Urinary bladder (tissue), 4 donors: ENCODE data around the gene VWA7. TPM values are rescaled to one million over a fixed set of nuclear protein-coding genes. Genes with fewer than 3 reads are reported as not detected.

Experiments
- DNase-seq: peaks from one replicate; pipeline ENCODE4 v3.0.0-alpha.2; 2015; ENCODE audit errors: extremely low spot score
- H3K27ac ChIP-seq: one replicate; pipeline ENCODE4 v1.5.1; 2013; ENCODE audit warnings: low read depth, mild to moderate bottlenecking, moderate library complexity
- H3K36me3 ChIP-seq: one replicate; pipeline ENCODE4 v1.6.1; 2013; ENCODE audit warnings: mild to moderate bottlenecking, moderate library complexity; ENCODE audit not compliant: insufficient read depth
- H3K4me1 ChIP-seq: one replicate; pipeline ENCODE4 v1.6.1; 2013; ENCODE audit warnings: mild to moderate bottlenecking, moderate library complexity; ENCODE audit not compliant: insufficient read depth
- H3K4me3 ChIP-seq: one replicate; pipeline ENCODE4 v1.5.1; 2013; ENCODE audit warnings: low read depth, low read length
- WGBS: extraction: QIAGEN DNeasy Blood & Tissue Kit; methylation state at CpG from one replicate; pipeline ENCODE4 v1.1.7; 2013; 5-methylcytosine and 5-hydroxymethylcytosine counted together
- polyA plus RNA-seq: library from polyadenylated mRNA; stranded (reverse); fragments of 200-250 nt; gene quantifications from one replicate; pipeline ENCODE4 v1.2.3, GENCODE V29; 2013
- total RNA-seq: library from RNA; depleted of rRNA; stranded (reverse); fragments of >200 nt; gene quantifications from one replicate; pipeline ENCODE4 v1.2.3, GENCODE V29; 2014
- donor health status: healthy with polysubstance abuse.
- donor health status: healthy.

The VWA7 gene
- total and polyA plus RNA-seq, 2 donors: 0.39 to 0.42 TPM

- DNase-seq: no peak
- H3K36me3 ChIP-seq: no peaks in the 10 kb centered on the region
- no peak overlapping the region for H3K27ac ChIP-seq
- no peak overlapping the region for H3K4me3 ChIP-seq
- H3K4me1 ChIP-seq: no peaks in the 10 kb centered on the region
- 88% methylated on average over 9 of the region's 9 CpGs for WGBS
Measured at GRCh38 chr6:31765559-31765909, 11.6 kb downstream of the VWA7 start.

GRCh38 chr6:31764198-31764597, 12.9 kb downstream of the VWA7 start:
- H3K4me3 ChIP-seq: no peak overlapping the region
- no peak for DNase-seq
- WGBS: 66% methylated on average over 4 of the region's 4 CpGs
- no peak overlapping the region for H3K27ac ChIP-seq
- no peaks in the 10 kb centered on the region for H3K36me3 ChIP-seq
- no peaks in the 10 kb centered on the region for H3K4me1 ChIP-seq

GRCh38 chr6:31763619-31763940, 13.5 kb downstream of the VWA7 start:
- no peak overlapping the region for H3K4me3 ChIP-seq
- no peak overlapping the region for H3K27ac ChIP-seq
- H3K36me3 ChIP-seq: no peaks in the 10 kb centered on the region
- H3K4me1 ChIP-seq: no peaks in the 10 kb centered on the region
- no peak for DNase-seq
- WGBS: 14% methylated on average over 1 of the region's 1 CpG

DNA sequence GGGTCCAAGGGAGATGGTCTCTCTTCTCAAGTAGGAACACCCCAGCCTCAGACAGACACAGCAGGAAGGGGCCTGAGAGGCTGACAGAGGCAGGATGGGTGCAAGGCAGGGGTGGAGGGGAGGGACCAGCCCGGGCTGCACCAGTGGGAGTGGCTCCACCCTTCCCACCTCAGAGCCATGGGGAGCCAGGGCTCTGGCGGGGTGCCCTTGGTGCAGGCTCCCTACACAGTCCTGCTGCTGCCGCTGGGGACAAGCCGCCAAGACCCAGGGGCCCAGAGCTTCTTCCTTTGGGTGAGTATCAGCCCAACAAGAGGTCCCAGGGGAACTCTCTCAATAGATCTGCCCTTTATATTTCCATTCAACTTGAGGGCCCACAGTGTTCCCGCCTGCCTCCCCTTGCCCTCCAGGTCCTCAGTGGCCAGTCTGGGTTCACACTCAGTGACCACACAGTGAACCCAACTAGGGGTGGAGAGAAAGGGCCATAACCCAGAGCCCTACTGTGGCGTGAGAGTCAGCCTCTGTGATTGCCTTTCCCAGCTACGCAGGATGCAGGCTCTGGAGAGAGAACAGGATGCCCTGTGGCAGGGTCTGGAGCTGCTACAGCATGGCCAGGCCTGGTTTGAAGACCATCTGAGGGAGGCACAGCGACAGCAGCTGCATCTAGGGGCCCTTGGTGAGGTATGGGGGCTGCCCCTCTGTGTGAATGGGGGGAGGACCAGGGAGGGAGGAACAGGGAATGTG, 14.1 kb downstream of the VWA7 start:
- Histone ChIP-seq H3K4me1 (no peaks in the 10 kb centered on the region), H3K27ac (no peak overlapping the region), H3K4me3 (no peak overlapping the region), H3K36me3 (no peaks in the 10 kb centered on the region)
- no peak for DNase-seq
- WGBS: 67% methylated on average over 8 of the region's 8 CpGs

DNA sequence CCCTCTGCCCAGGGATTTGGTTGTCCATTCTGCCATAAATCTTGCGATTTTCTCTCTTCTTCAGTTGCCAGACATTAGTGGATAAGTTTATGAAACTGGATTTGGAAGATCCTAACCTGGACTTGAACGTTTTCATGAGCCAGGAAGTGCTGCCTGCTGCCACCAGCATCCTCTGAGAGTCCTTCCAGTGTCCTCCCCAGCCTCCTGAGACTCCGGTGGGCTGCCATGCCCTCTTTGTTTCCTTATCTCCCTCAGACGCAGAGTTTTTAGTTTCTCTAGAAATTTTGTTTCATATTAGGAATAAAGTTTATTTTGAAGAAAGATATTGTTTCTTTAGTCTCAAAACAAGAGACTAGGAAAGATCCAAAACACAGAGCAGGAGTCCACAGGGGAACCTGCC, 14.8 kb downstream of the VWA7 start, which contains the start of gene SAPCD1:
TSS of gene SAPCD1 (plus strand) at position 301 of the 400 bp plus-strand sequence. CDS start 399 bp downstream, outside the sequence.
- Histone ChIP-seq H3K27ac (no peak within 1 kb of the TSS), H3K4me3 (no peak within 1 kb of the TSS), H3K4me1 (no peaks in the 10 kb centered on the region), H3K36me3 (no peaks in the 10 kb centered on the region)
- DNase-seq: no peak
- WGBS: 70% methylated on average over 4 of the region's 4 CpGs

DNA sequence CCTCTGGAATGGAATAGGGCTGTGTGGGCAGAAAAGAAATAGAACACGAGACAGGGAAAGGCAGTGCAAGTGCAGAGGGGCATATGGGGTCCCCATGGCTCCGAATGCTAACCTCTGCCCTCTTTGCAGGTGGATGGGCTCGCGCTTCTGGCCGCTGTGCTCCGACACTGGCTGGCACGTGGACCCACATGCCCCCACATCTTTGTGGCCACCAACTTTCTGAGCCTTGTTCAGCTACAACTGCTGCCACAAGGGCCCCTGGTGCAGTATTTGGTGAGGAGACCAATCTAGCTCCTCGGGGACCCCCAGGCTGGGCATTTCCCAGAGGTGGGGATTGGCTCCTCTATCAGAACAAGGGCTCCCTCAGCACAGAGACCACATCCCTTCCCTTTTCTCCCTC, 15.8 kb downstream of the VWA7 start:
- Histone ChIP-seq H3K36me3 (no peaks in the 10 kb centered on the region), H3K4me3 (no peak overlapping the region), H3K27ac (no peak overlapping the region), H3K4me1 (no peaks in the 10 kb centered on the region)
- no peak for DNase-seq
- 97% methylated on average over 8 of the region's 8 CpGs for WGBS

DNA sequence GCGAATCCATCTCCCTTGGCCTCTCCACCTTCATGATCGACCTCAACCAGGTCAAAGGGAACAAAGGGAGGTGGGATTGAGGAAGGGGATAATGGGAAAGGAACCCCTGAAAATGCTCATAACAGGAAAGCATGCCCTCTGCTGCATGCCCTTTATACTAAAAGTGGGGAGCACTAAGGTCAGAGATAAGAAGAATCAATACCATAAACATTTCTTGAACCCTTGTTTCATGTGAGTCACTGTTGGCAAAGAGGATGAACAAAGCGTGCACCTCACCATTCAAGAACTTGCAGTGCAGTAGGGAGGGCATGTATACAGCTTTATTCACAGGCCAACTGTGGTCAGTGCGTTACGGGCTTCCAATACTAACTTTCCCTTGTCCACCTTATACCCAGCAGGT, 16.3 kb downstream of the VWA7 start:
- WGBS: 91% methylated on average over 5 of the region's 5 CpGs
- no peak for DNase-seq
- H3K27ac ChIP-seq: no peak overlapping the region
- no peaks in the 10 kb centered on the region for H3K4me1 ChIP-seq
- no peak overlapping the region for H3K4me3 ChIP-seq
- H3K36me3 ChIP-seq: no peaks in the 10 kb centered on the region

DNA sequence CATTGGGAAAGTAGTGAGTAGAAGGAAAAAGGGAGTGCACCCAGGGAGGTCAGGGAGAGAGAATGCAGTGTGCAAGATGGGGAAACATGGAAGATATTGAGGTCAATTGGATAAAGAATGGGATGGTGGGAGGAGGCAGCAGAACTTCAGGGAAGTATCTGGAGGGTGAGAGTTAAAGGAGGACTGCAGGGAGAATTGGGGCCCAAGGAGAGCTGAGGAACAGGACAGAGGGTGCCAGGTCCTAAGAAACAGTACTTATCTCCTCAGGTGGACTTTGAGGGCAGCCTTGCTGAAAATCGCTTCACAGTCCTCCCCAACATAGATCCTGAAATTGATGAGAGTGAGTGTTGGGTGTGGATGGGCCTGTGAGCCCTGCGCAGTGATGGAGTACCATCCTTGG, 18.8 kb downstream of the VWA7 start:
- H3K4me1 ChIP-seq: no peaks in the 10 kb centered on the region
- 96% methylated on average over 2 of the region's 2 CpGs for WGBS
- no peak overlapping the region for H3K27ac ChIP-seq
- H3K4me3 ChIP-seq: no peak overlapping the region
- H3K36me3 ChIP-seq: no peaks in the 10 kb centered on the region
- DNase-seq: no peak

DNA sequence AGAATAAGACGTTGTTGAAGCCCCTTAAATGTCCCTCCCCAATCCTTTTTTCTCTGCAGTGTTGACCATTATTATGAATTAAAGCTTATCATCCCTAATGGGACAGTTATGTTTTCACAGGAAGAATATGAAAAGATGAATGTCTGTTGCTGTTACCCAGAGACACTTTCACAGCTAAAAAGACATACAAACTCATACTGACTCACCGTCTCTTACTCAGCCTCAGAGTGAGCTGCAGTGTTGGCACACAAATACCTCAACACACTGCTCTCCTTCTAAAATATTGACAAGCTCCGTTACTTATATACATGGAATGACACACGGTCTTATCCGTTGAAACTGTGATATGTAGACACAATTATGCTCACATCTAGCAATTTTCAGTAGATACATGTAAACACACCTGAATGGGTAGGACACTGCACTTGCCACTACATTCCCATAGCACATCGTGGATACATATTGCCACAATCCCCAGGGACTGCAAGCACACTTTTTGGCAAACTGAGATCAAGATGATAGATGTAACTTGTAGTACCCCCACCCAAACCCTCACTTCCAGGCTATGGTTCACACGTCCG, 24.3 kb downstream of the VWA7 start:
- no peaks in the 10 kb centered on the region for H3K36me3 ChIP-seq
- no peak for DNase-seq
- WGBS: 71% methylated on average over 8 of the region's 8 CpGs
- H3K4me1 ChIP-seq: no peaks in the 10 kb centered on the region
- H3K27ac ChIP-seq: no peak overlapping the region
- H3K4me3 ChIP-seq: no peak overlapping the region

- no peaks in the 10 kb centered on the region for H3K36me3 ChIP-seq
- no peak for DNase-seq
- 84% methylated on average over 7 of the region's 7 CpGs for WGBS
- H3K27ac ChIP-seq: no peak overlapping the region
- H3K4me1 ChIP-seq: no peaks in the 10 kb centered on the region
- no peak overlapping the region for H3K4me3 ChIP-seq
Measured at GRCh38 chr6:31750411-31751022, 26.6 kb downstream of the VWA7 start.

- H3K4me1 ChIP-seq: no peaks in the 10 kb centered on the region
- H3K4me3 ChIP-seq: no peak overlapping the region
- H3K36me3 ChIP-seq: no peaks in the 10 kb centered on the region
- H3K27ac ChIP-seq: no peak overlapping the region
- 91% methylated on average over 8 of the region's 8 CpGs for WGBS
- no peak for DNase-seq
Measured at GRCh38 chr6:31749301-31750036, 27.7 kb downstream of the VWA7 start.

GRCh38 chr6:31744422-31744821, 32.7 kb downstream of the VWA7 start:
- Histone ChIP-seq H3K4me1 (no peaks in the 10 kb centered on the region), H3K36me3 (no peaks in the 10 kb centered on the region), H3K4me3 (no peak overlapping the region), H3K27ac (no peak overlapping the region)
- no peak for DNase-seq
- WGBS: 38% methylated on average over 1 of the region's 1 CpG

DNA sequence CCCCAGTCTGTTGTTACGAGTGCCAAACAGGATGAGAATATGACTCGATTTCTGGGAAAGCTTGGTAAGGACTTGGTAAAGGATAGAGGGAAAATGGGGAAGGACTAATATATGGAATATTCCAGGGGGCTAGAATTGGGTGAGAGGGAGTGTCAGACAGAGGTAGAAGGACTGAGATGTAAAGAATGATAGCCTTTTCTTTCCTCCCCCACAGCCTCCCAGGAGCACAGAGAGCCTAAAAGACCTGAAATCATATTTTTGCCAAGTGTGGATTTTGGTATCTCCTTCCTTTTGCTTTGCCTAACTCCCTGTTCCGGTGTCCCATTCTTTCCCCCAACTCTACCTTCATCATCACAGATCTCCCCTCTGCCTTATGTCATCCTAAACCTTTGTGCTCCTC, 34.2 kb downstream of the VWA7 start:
- no peaks in the 10 kb centered on the region for H3K36me3 ChIP-seq
- no peak overlapping the region for H3K4me3 ChIP-seq
- H3K4me1 ChIP-seq: no peaks in the 10 kb centered on the region
- H3K27ac ChIP-seq: no peak overlapping the region
- WGBS: 85% methylated on average over 3 of the region's 3 CpGs
- DNase-seq: no peak

DNA sequence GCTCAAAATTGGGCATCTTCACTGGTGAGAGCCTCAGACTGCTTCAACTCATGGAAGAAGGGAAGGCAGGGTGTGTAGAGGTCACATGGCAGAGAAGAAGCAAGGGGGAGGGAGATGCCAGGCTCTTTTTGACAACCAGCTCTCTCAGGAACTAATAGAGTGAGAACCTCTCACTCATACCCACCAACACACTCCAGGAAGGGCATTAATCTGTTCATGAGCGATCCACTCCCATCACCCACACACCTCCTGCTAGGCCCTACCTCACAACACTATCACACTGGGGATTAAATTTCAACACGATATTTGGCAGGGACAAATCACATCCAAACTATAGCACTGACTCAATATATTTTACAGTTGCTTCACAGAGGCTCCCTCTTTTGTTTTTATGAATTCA, 35.3 kb downstream of the VWA7 start:
- Histone ChIP-seq H3K36me3 (no peaks in the 10 kb centered on the region), H3K4me3 (no peak overlapping the region), H3K4me1 (no peaks in the 10 kb centered on the region), H3K27ac (no peak overlapping the region)
- DNase-seq: no peak
- 79% methylated on average over 2 of the region's 2 CpGs for WGBS
